CD4-positive, alpha-beta memory T cell (primary cell): ENCODE measurements around the gene CLEC11A. TPM values are rescaled to one million over a fixed set of nuclear protein-coding genes. Genes with fewer than 3 reads are reported as not detected.

Experiments used
- CTCF ChIA-PET: fragments of 350-600 bp; sonication (Branson Sonifier 250); formaldehyde crosslinking; loops from one replicate; lab custom pipeline; 2021; ENCODE audit warnings: inconsistent platforms; ENCODE audit not compliant: partially characterized antibody; lab: Charles Lee
- POLR2A ChIA-PET: fragments of 350-600 bp; sonication (Branson Sonifier 250); formaldehyde crosslinking; loops from one replicate; lab custom pipeline; 2021; ENCODE audit not compliant: partially characterized antibody; lab: Charles Lee
- DNase-seq, 5 donors: peaks; one replicate each; pipeline versions ENCODE4 v3.0.0 to v3.0.0-alpha.2; 2020 to 2022; ENCODE audit warnings: mixed read lengths in 1 of 5
- H3K27ac ChIP-seq: one replicate; pipeline ENCODE4 v1.7.0; 2013; ENCODE audit warnings: low read depth, low read length
- H3K27me3 ChIP-seq: 2 replicates; pipeline ENCODE4 v1.7.0; 2013; ENCODE audit warnings: mild to moderate bottlenecking, low read length, moderate library complexity; ENCODE audit not compliant: insufficient read depth
- H3K36me3 ChIP-seq: 2 replicates; pipeline ENCODE4 v1.7.0; 2013; ENCODE audit warnings: mild to moderate bottlenecking, low read length, moderate library complexity; ENCODE audit not compliant: insufficient read depth
- H3K4me1 ChIP-seq: 2 replicates; pipeline ENCODE4 v1.7.0; 2013; ENCODE audit warnings: mild to moderate bottlenecking, low read length, moderate library complexity; ENCODE audit not compliant: insufficient read depth
- H3K4me3 ChIP-seq, 2 donors: one replicate each; pipeline ENCODE4 v1.7.0; 2013; ENCODE audit warnings: low read length in 2 of 2, mild to moderate bottlenecking in 1 of 2
- H3K9me3 ChIP-seq, 2 donors: one replicate each; pipeline ENCODE4 v1.7.0; 2013; ENCODE audit warnings: low read length in 2 of 2, control low read depth in 1 of 2; ENCODE audit not compliant: control insufficient read depth in 1 of 2
- H3K27ac Mint-ChIP-seq, 7 donors: one replicate each; pipeline ENCODE4 v1.8.0; 2020 to 2021; ENCODE audit warnings: mixed read lengths in 7 of 7, mild to moderate bottlenecking in 6 of 7, inconsistent platforms in 3 of 7, moderate library complexity in 3 of 7
- H3K27me3 Mint-ChIP-seq, 2 donors: one replicate each; pipeline ENCODE4 v1.8.0; 2020 to 2021; ENCODE audit warnings: mixed read lengths in 2 of 2
- H3K36me3 Mint-ChIP-seq, 2 donors: one replicate each; pipeline ENCODE4 v1.8.0; 2020 to 2021; ENCODE audit warnings: mixed read lengths in 2 of 2, inconsistent platforms in 1 of 2, mild to moderate bottlenecking in 1 of 2
- H3K4me1 Mint-ChIP-seq, 4 donors: one replicate each; pipeline ENCODE4 v1.8.0; 2020 to 2021; ENCODE audit warnings: mixed read lengths in 4 of 4, mild to moderate bottlenecking in 1 of 4
- H3K4me3 Mint-ChIP-seq, 8 donors: one replicate each; pipeline ENCODE4 v1.8.0; 2020 to 2021; ENCODE audit warnings: mixed read lengths in 8 of 8, mild to moderate bottlenecking in 7 of 8, moderate library complexity in 6 of 8, inconsistent platforms in 3 of 8
- H3K9me3 Mint-ChIP-seq, 8 donors: one replicate each; pipeline ENCODE4 v1.8.0; 2020 to 2021; ENCODE audit warnings: mixed read lengths in 8 of 8, mild to moderate bottlenecking in 5 of 8, inconsistent platforms in 3 of 8, moderate library complexity in 1 of 8
- intact Hi-C: fragments of 100-400 bp; cut with micrococcal nuclease; formaldehyde crosslinking; loops from one replicate; pipeline ENCODE4 v1.15.1; 2023
- polyA plus RNA-seq, 2 donors: library from polyadenylated mRNA; unstranded; fragments of 300-500 nt; fragmentation: Illumina TruSeq; gene quantifications; one replicate each; pipeline ENCODE4 v1.2.3, GENCODE V29; 2021
- total RNA-seq, 2 experiments: library from RNA; stranded (reverse); gene quantifications; one replicate each; pipeline ENCODE4 v1.2.3, GENCODE V29; 2021

The CLEC11A gene
- 1 to 10 TPM in 1 of 2 experiments, under 1 TPM in 1; 0.78 to 1.2 TPM for total RNA-seq
- polyA plus RNA-seq, result under 1 TPM; 0.47 to 0.57 TPM

- Mint-ChIP-seq H3K27ac (no peak within 1 kb of the TSS), H3K9me3 (peaks cover 0 to 9% (median 2%) of the 10 kb centered on the region in 8 donors), H3K36me3 (peaks cover 3% of the 10 kb centered on the region in 2 donors), H3K4me3 (peak within 1 kb of the TSS in 7 of 8 donors; percentile 41 to 81 (median 60)), H3K27me3 (peaks cover 42 to 50% of the 10 kb centered on the region in 2 donors), H3K4me1 (peaks cover 5 to 40% (median 18%) of the 10 kb centered on the region in 4 donors)
- Histone ChIP-seq H3K27ac (no peak within 1 kb of the TSS), H3K27me3 (peaks cover 9% of the 10 kb centered on the region), H3K4me3 (no peak within 1 kb of the TSS), H3K9me3 (no peaks in the 10 kb centered on the region), H3K36me3 (no peaks in the 10 kb centered on the region), H3K4me1 (peaks cover 11% of the 10 kb centered on the region)
- intact Hi-C loops, result no loop called here
- ChIA-PET POLR2A (no interaction called here), CTCF (no interaction called here)
- DNase-seq, result no peak
Observed at GRCh38 chr19:50723069-50723468, at the start of gene CLEC11A. TSS of gene CLEC11A (plus strand) at chr19:50723364. CDS start at chr19:50723526, 162 bp downstream.

- H3K27me3 Mint-ChIP-seq, result peaks cover 33 to 48% of the 10 kb centered on the region in 2 donors
- ChIA-PET POLR2A (no interaction called here), CTCF (no interaction called here)
Observed at GRCh38 chr19:50676625-50677197, 46.5 kb upstream of the CLEC11A start.

GRCh38 chr19:50677636-50678035 lies 45.5 kb upstream of the CLEC11A start:
- no peak overlapping the region for H3K4me3 ChIP-seq
- H3K9me3 ChIP-seq, result no peaks in the 10 kb centered on the region
- H3K27ac ChIP-seq, result no peak overlapping the region
- Mint-ChIP-seq H3K4me1 (peaks cover 0 to 8% (median 6%) of the 10 kb centered on the region in 4 donors), H3K36me3 (no peaks in the 10 kb centered on the region), H3K4me3 (no peak overlapping the region), H3K9me3 (peaks cover 0 to 18% (median 9%) of the 10 kb centered on the region in 8 donors), H3K27ac (no peak overlapping the region), H3K27me3 (peaks cover 33 to 51% of the 10 kb centered on the region in 2 donors)
- CTCF ChIA-PET, result no interaction called here
- H3K4me1 ChIP-seq, result no peaks in the 10 kb centered on the region
- no peaks in the 10 kb centered on the region for H3K27me3 ChIP-seq
- intact Hi-C loops, result no loop called here
- DNase-seq, result no peak
- no peaks in the 10 kb centered on the region for H3K36me3 ChIP-seq
- POLR2A ChIA-PET, result no interaction called here

More at GRCh38 chr19:50676625-50677197, 46.5 kb upstream of the CLEC11A start:
- H3K27me3 ChIP-seq, result no peaks in the 10 kb centered on the region
- no peak for DNase-seq
- H3K4me1 ChIP-seq, result no peaks in the 10 kb centered on the region
- Mint-ChIP-seq H3K4me3 (no peak overlapping the region), H3K36me3 (no peaks in the 10 kb centered on the region), H3K9me3 (peaks cover 0 to 18% (median 9%) of the 10 kb centered on the region in 8 donors), H3K27ac (no peak overlapping the region), H3K4me1 (peaks cover 0 to 8% (median 6%) of the 10 kb centered on the region in 4 donors)
- no peak overlapping the region for H3K27ac ChIP-seq
- intact Hi-C loops, result no loop called here
- no peak overlapping the region for H3K4me3 ChIP-seq
- H3K9me3 ChIP-seq, result no peaks in the 10 kb centered on the region
- no peaks in the 10 kb centered on the region for H3K36me3 ChIP-seq

- intact Hi-C loops, result no loop called here
- H3K36me3 ChIP-seq, result no peaks in the 10 kb centered on the region
- Mint-ChIP-seq H3K27me3 (peaks cover 30 to 44% of the 10 kb centered on the region in 2 donors), H3K27ac (no peak overlapping the region), H3K4me3 (peak overlapping the region in 1 of 8 donors; percentile 32), H3K36me3 (no peaks in the 10 kb centered on the region), H3K4me1 (peaks cover 0 to 8% (median 5%) of the 10 kb centered on the region in 4 donors), H3K9me3 (peaks cover 0 to 18% (median 8%) of the 10 kb centered on the region in 8 donors)
- POLR2A ChIA-PET, result no interaction called here
- no peak for DNase-seq
- H3K4me3 ChIP-seq, result no peak overlapping the region
- no peaks in the 10 kb centered on the region for H3K4me1 ChIP-seq
- H3K9me3 ChIP-seq, result no peaks in the 10 kb centered on the region
- CTCF ChIA-PET, result no interaction called here
- no peak overlapping the region for H3K27ac ChIP-seq
- no peaks in the 10 kb centered on the region for H3K27me3 ChIP-seq
Observed at GRCh38 chr19:50678323-50678722, 44.8 kb upstream of the CLEC11A start.

- Histone ChIP-seq H3K27me3 (no peaks in the 10 kb centered on the region), H3K9me3 (no peaks in the 10 kb centered on the region), H3K4me3 (no peak overlapping the region), H3K36me3 (no peaks in the 10 kb centered on the region), H3K4me1 (no peaks in the 10 kb centered on the region), H3K27ac (no peak overlapping the region)
- DNase-seq, result peak; percentile 60 to 73 (median 66)
- no peaks in the 10 kb centered on the region for H3K36me3 Mint-ChIP-seq
- peaks cover 0 to 18% (median 8%) of the 10 kb centered on the region in 8 donors for H3K9me3 Mint-ChIP-seq
- ChIA-PET CTCF (no interaction called here), POLR2A (no interaction called here)
- H3K27ac Mint-ChIP-seq, result peak overlapping the region in 3 of 7 donors; percentile 26 to 89 (median 58)
- H3K4me3 Mint-ChIP-seq, result peak overlapping the region in 2 of 8 donors; percentile 29 to 53
- H3K4me1 Mint-ChIP-seq, result peaks cover 0 to 8% (median 4%) of the 10 kb centered on the region in 4 donors
- H3K27me3 Mint-ChIP-seq, result peaks cover 31 to 44% of the 10 kb centered on the region in 2 donors
- intact Hi-C loops, result no loop called here
Observed at GRCh38 chr19:50679177-50680125, 43.7 kb upstream of the CLEC11A start.

GRCh38 chr19:50686310-50687032 lies 36.7 kb upstream of the CLEC11A start:
- peaks cover 35 to 46% of the 10 kb centered on the region in 2 donors for H3K27me3 Mint-ChIP-seq
- no peak overlapping the region for H3K4me3 ChIP-seq
- H3K4me3 Mint-ChIP-seq, result peak overlapping the region in 1 of 8 donors; percentile 53
- no peaks in the 10 kb centered on the region for H3K4me1 Mint-ChIP-seq
- H3K9me3 Mint-ChIP-seq, result peaks cover 0 to 5% (median 0%) of the 10 kb centered on the region in 8 donors
- H3K36me3 ChIP-seq, result no peaks in the 10 kb centered on the region
- ChIA-PET POLR2A (no interaction called here), CTCF (no interaction called here)
- no peaks in the 10 kb centered on the region for H3K27me3 ChIP-seq
- H3K36me3 Mint-ChIP-seq, result peaks cover 0 to 2% of the 10 kb centered on the region in 2 donors
- no peaks in the 10 kb centered on the region for H3K4me1 ChIP-seq
- H3K27ac Mint-ChIP-seq, result no peak overlapping the region
- no peak for DNase-seq
- intact Hi-C loops, result no loop called here
- no peaks in the 10 kb centered on the region for H3K9me3 ChIP-seq
- H3K27ac ChIP-seq, result no peak overlapping the region
